HG03175 (cell line): Measurements from ENCODE around the gene SH3TC2.

Experiments used
- ATAC-seq: cut with Tn5 transposase; IDR thresholded peaks from one replicate; pipeline ENCODE4 v1.9.1; 2021; ENCODE audit warnings: mild to moderate bottlenecking, moderate library complexity; ENCODE audit not compliant: unreplicated experiment

The SH3TC2 gene

GRCh38 chr5:149030838-149031397 is 31.9 kb downstream of the SH3TC2 start:
- no peak for ATAC-seq

- no peak for ATAC-seq
These were observed 32.5 kb downstream of the SH3TC2 start for GRCh38 chr5:149030392-149030791.

- no peak for ATAC-seq
These were observed 33.9 kb downstream of the SH3TC2 start for GRCh38 chr5:149028984-149029383.

GRCh38 chr5:149028161-149028560 is 34.7 kb downstream of the SH3TC2 start:
- ATAC-seq, result no peak

DNA sequence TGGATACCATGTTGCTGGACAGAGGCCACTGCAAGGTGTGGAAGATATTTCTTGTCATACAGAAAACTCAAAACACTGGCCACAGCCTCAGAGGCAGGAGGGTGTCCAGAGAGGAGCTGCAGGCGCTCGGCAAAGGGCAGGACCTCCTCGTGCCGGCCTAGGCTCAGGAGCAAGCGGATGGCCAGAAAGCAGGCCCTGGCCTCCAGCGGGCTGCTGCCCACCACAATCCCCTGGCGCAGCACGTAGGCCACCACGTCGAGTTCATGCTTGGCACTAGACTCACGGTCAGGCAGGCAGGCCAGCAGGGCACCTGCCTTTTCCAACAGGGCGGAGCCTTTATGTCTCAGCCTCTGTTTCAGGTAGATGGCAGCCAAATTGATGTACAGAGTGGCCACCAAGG is 35.2 kb downstream of the SH3TC2 start:
- no peak for ATAC-seq

DNA sequence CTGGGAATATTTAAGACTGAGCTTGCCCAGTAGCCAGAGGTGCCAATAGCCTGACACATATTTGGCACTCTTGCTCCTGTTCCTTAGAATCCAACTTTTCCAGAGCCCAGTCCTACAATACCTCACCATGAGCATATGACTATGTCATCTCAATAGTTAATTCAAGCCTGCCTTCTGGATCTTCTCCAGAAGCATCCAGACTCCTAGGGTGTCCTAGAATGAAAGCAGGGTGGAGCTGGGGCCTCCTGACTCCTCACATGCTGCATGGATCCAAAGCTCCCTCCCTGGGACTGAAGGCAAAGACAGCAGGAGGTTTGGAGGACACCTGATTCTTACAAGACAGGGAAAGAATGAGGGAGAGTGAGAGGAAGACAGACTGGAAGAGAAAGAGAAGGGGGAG is 37.9 kb downstream of the SH3TC2 start:
- no peak for ATAC-seq

- ATAC-seq, result no peak
These were observed 38.4 kb downstream of the SH3TC2 start for GRCh38 chr5:149024477-149024876.

DNA sequence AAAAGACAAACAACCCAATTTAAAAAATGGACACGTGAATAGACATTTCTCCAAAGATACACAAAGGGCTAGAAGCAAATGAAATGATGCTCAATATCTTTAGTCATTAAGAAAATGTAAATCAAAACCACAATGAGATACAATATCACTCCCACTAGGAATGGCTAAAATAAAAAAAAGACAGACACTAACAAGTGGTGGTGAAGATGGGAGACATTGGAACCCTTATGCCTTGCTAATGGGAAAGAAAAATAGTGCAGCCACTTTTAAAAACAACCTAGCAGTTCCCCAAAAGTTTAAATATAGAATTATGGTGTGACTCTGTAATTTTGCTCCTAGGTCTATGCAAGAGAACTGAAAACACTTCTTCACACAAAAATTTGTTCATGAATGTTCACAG is 40.7 kb downstream of the SH3TC2 start:
- ATAC-seq, result no peak

DNA sequence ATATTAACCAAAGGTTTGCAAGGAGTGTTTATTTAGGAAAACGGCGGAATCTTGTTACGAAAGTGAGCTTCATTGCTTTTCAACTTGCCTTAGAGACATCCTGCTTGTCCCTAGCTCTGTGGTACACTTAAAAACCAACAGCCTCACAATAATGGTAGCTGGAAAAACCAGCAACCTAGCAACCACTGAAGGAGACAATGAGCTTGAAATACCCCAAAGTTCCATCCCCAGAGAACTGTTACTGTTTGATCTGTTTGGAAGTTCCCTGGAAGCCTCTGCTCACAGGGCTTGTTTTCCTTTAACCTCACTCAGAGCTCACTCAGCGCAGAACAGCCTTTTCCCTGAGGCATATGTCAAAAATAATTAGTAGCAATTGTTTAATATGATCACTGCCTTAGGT is 43.2 kb downstream of the SH3TC2 start:
- no peak for ATAC-seq

DNA sequence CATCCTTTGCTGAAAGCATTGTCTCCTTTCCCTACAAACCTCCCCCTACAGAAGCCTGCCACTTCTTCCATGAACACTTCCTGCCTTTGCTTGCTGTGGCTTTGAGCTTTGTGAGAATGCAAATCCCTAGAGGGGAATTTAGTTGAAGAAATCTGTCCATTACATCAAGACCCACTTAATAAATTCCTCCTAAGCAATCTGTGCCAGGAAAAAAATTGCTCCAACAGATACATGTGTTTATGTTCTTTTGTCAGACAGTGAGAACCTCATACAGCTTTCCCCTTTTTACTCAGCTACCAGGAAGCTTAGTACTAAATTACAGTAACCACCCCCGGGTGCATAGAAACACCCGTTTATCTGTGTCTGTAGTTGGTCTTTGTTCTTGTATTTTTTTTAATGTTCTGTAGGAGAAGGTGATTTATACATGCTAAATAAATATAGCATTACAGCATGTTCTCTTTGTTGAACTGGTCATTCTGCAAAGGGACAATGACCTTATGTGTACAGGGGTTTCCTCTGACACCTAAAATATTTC is 43.9 kb downstream of the SH3TC2 start:
- ATAC-seq, result no peak

DNA sequence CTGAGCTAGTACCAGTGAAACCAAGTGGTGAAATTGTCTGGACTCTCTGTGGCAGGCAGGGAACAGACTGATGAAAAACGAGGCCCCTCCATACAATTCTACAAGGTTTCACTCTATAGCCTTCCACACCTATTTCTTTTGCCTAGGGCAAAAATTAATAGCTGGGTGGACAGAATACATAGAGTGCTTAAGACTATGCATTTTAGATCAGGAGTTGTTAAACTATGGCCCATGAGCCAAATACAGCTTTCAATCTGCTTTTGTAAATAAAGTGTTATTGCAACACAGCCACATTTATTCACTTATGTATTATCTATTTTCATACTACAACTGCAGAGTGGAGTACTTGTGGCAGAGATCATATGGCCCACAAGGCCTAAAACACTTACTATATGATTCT is 45.2 kb downstream of the SH3TC2 start:
- ATAC-seq, result no peak

DNA sequence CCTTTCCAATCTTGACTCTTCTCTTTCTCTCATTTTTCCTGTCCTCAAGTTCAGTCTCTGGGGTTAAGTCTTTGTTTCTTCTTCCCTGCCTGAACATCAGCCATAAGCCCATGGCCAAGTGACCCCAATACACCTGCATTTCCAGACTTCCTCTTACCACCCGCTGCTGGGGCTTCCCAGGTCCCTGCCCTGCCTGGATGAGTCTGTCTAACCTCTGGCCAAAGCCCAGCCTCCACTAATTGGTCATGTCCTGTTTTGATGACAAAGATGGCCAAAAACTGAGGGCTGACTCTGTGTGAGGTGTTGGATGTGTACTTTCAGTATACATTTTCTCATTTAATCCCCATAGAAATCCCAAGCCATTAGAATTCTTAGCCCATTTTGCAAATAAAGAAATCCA is 47.3 kb downstream of the SH3TC2 start:
- no peak for ATAC-seq

DNA sequence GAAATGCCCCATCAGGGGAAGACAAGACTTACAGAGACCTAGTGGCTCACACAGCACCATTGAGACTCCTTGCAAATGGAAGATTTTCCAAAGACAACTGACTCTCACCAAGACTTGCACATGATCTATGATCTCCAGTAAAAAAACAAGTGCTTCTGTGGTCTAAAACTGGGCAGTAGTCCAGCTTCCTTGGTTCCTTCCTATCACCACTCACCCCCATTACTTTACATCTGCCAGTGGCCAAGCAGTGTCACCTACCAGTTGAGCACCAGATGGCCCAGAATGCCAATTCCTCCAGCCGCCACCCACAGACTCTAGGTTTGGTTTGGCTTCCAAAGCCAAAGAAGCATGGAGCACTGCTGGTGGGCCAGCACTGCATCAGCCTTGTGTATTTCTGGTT is 47.7 kb downstream of the SH3TC2 start:
- no peak for ATAC-seq

- no peak for ATAC-seq
These were observed 48.3 kb downstream of the SH3TC2 start for GRCh38 chr5:149014571-149015031.

GRCh38 chr5:149013796-149014195 is 49.1 kb downstream of the SH3TC2 start:
- ATAC-seq, result no peak

- ATAC-seq, result no peak
These were observed 50.5 kb downstream of the SH3TC2 start for GRCh38 chr5:149012350-149012749.

DNA sequence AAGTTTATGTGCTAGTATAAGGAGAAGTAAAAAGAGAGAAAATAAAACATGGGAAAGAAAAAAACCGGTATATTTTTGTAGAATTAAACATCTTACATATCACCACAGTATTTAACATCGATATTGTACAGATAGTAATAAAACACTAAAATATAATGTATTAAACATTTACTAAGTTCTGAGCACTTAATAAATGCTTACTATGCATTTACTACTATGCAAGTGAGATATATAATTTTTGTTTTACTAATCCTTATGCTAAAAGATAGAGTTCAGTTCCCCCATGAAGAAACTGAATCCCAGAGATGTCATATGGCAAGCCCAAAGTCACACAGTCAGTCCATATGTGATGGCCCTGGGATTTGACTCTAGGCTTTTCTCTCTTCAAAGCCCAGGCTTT is 51.1 kb downstream of the SH3TC2 start:
- no peak for ATAC-seq

- ATAC-seq, result no peak
These were observed 51.8 kb downstream of the SH3TC2 start for GRCh38 chr5:149011084-149011483.

- no peak for ATAC-seq
These were observed 55.7 kb downstream of the SH3TC2 start for GRCh38 chr5:149007174-149007573.

DNA sequence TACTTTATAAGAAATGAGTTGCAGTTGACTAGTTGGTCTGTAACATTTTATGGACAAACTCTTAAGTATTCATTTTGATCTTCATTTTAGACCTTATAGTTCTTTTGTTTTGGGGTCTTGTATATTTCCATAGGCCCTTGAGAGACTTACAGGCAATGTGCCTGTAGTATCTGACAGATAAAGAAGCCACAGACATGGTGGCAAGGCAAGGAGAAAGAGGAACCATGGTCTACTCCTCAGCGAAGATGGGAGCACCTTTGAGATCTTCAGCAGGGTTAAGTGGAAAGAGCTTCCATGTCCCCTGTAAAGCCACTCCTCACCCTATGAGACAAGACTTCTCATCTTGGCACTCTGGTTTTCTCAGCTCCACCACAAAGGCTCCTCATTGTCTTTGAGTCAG is 56.4 kb downstream of the SH3TC2 start:
- ATAC-seq, result no peak

- ATAC-seq, result no peak
These were observed 57.6 kb downstream of the SH3TC2 start for GRCh38 chr5:149005077-149005892.

GRCh38 chr5:149004559-149004958 is 58.3 kb downstream of the SH3TC2 start:
- no peak for ATAC-seq
